Kidney (tissue), 14 donors: Measurements from ENCODE around the gene ATP1B1. TPM values are rescaled to one million over a fixed set of nuclear protein-coding genes. Genes with fewer than 3 reads are reported as not detected.
"Not testable (repeated sequence)": the region's sequence is repeated elsewhere in the genome, so short reads cannot be mapped to it uniquely, and the experiment has no call there.

Experiments
- DNase-seq, 5 donors: peaks; one replicate each; pipeline ENCODE4 v3.0.0-alpha.2; 2013 to 2020
- FAIRE-seq: peaks from 2 replicates; lab custom pipeline; 2012; peaks lifted over from hg19 to GRCh38; lab: Jason Lieb, UNC
- H3K27ac ChIP-seq, 2 donors: one replicate each; pipeline ENCODE4 v1.7.0; 2013; ENCODE audit warnings: low read depth in 2 of 2, low read length in 2 of 2, inconsistent platforms in 1 of 2
- H3K27me3 ChIP-seq: one replicate; pipeline ENCODE4 v1.7.1; 2013; ENCODE audit warnings: low read length, inconsistent platforms; ENCODE audit not compliant: control insufficient read depth, insufficient read depth
- H3K36me3 ChIP-seq, 3 donors: one replicate each; pipeline versions ENCODE4 v1.7.0 to v1.7.1; 2013; ENCODE audit warnings: low read length in 3 of 3, control low read depth in 1 of 3, inconsistent platforms in 1 of 3; ENCODE audit not compliant: insufficient read depth in 3 of 3, control insufficient read depth in 2 of 3
- H3K4me1 ChIP-seq, 3 donors: one replicate each; pipeline versions ENCODE4 v1.7.0 to v1.7.1; 2013; ENCODE audit warnings: low read length in 3 of 3, inconsistent platforms in 1 of 3, low read depth in 1 of 3; ENCODE audit not compliant: control insufficient read depth in 2 of 3, insufficient read depth in 2 of 3
- H3K4me3 ChIP-seq, 3 donors: one replicate each; pipeline versions ENCODE4 v1.7.0 to v1.8.1; 2013; ENCODE audit warnings: low read length in 3 of 3, control low read depth in 1 of 3, inconsistent platforms in 1 of 3
- H3K9ac ChIP-seq, 3 donors: one replicate each; pipeline versions ENCODE4 v1.7.0 to v1.7.1; 2013; ENCODE audit warnings: low read length in 3 of 3, control low read depth in 1 of 3, inconsistent platforms in 1 of 3
- H3K9me3 ChIP-seq, 3 donors: one replicate each; pipeline versions ENCODE4 v1.7.0 to v1.7.1; 2013; ENCODE audit warnings: low read length in 3 of 3, control low read depth in 1 of 3, inconsistent platforms in 1 of 3; ENCODE audit not compliant: control insufficient read depth in 2 of 3, insufficient read depth in 1 of 3
- intact Hi-C: fragments of 100-400 bp; cut with DNase I; formaldehyde crosslinking; loops from one replicate; pipeline ENCODE4 v1.11.1; 2022
- polyA plus RNA-seq: library from polyadenylated mRNA; stranded (reverse); fragments of 350-450 nt; fragmentation: Illumina TruSeq; extraction: RNeasy Lipid Tissue Mini Kit (QIAGEN cat#74804); gene quantifications from one replicate; pipeline ENCODE4 v1.2.3, GENCODE V29; 2014; ENCODE audit warnings: low read depth, low replicate concordance; ENCODE audit not compliant: insufficient read depth
- total RNA-seq: library from RNA; stranded (reverse); fragmentation: NEBNext Ultra II Directional; extraction: Animal tissue kit (Norgen Biotek cat#: 25700); gene quantifications from one replicate; pipeline ENCODE4 v1.2.1, GENCODE V29; 2021
- TF ChIP-seq, protein P1 (sequence below): IDR thresholded peaks from 3 replicates; pipeline ENCODE4 v1.5.1; 2012; ENCODE audit warnings: mild to moderate bottlenecking, moderate library complexity, borderline replicate concordance; ENCODE audit not compliant: insufficient read depth; ENCODE audit errors: extremely low read depth
- donor health status: control.
- donor health status: control.
- donor health status: control.
- donor health status: control.
- donor health status: control.
- donor health status: DM: yes; HTN: yes; CAD: no.
- donor health status: Normal renal cell carcinoma (clear cell type).

ATP1B1 gene
- total and polyA plus RNA-seq, 2 donors from 2014 or later = 686 to 1,441 TPM

- peak in 3 of 5 donors; percentile 48 to 78 (median 75) for DNase-seq
- TF ChIP-seq, protein P1, sequence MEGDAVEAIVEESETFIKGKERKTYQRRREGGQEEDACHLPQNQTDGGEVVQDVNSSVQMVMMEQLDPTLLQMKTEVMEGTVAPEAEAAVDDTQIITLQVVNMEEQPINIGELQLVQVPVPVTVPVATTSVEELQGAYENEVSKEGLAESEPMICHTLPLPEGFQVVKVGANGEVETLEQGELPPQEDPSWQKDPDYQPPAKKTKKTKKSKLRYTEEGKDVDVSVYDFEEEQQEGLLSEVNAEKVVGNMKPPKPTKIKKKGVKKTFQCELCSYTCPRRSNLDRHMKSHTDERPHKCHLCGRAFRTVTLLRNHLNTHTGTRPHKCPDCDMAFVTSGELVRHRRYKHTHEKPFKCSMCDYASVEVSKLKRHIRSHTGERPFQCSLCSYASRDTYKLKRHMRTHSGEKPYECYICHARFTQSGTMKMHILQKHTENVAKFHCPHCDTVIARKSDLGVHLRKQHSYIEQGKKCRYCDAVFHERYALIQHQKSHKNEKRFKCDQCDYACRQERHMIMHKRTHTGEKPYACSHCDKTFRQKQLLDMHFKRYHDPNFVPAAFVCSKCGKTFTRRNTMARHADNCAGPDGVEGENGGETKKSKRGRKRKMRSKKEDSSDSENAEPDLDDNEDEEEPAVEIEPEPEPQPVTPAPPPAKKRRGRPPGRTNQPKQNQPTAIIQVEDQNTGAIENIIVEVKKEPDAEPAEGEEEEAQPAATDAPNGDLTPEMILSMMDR = no peak
- Histone ChIP-seq H3K4me1 (peaks cover 0 to 27% (median 26%) of the 10 kb centered on the region in 3 donors), H3K36me3 (peaks cover 7 to 83% (median 43%) of the 10 kb centered on the region in 3 donors), H3K27ac (no peak overlapping the region), H3K4me3 (peak overlapping the region in 2 of 3 donors; percentile 10 to 23), H3K9me3 (no peaks in the 10 kb centered on the region), H3K27me3 (no peaks in the 10 kb centered on the region), H3K9ac (peak overlapping the region in 1 of 3 donors; percentile 5)
- FAIRE-seq = no peak
- intact Hi-C loops = no loop called here
Measured at GRCh38 chr1:169124459-169124858, 18.0 kb downstream of the ATP1B1 start.

DNA sequence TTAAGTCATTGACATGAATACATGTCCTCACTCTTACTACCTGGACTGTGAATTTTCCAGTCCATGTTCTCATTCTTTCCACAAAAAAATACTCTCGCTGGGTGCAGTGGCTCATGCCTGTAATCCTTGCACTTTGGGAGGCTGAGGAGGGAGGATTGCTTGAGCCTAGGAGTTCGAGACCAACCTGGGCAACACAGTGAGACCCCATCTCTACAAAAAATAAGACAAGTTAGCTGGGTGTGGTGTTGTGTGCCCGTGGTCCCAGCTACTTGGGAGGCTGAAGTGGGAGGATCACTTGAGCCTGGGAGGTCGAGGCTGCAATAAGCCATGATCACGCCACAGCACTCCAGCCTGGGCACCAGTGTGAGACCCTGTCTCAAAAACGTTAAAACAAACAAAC lies 19.1 kb downstream of the ATP1B1 start:
- Histone ChIP-seq H3K4me3 (peak overlapping the region in 1 of 3 donors; percentile 23), H3K4me1 (peaks cover 0 to 29% (median 24%) of the 10 kb centered on the region in 3 donors), H3K36me3 (peaks cover 7 to 80% (median 34%) of the 10 kb centered on the region in 3 donors), H3K9ac (peak overlapping the region in 1 of 3 donors; percentile 5)
- H3K27ac ChIP-seq, H3K27me3 ChIP-seq, intact Hi-C loops, FAIRE-seq, DNase-seq, H3K9me3 ChIP-seq: not testable (repeated sequence)

- Histone ChIP-seq H3K4me3 (peak overlapping the region in 1 of 3 donors; percentile 6), H3K4me1 (peaks cover 0 to 29% (median 23%) of the 10 kb centered on the region in 3 donors), H3K9ac (no peak overlapping the region), H3K9me3 (no peaks in the 10 kb centered on the region), H3K27me3 (no peaks in the 10 kb centered on the region), H3K36me3 (peaks cover 7 to 85% (median 39%) of the 10 kb centered on the region in 3 donors), H3K27ac (peak overlapping the region in 1 of 2 donors; percentile 58)
- intact Hi-C loops = no loop called here
- DNase-seq (no peak), FAIRE-seq (no peak)
- TF ChIP-seq, protein P1 = no peak
Measured at GRCh38 chr1:169126335-169126734, 19.8 kb downstream of the ATP1B1 start.

DNA sequence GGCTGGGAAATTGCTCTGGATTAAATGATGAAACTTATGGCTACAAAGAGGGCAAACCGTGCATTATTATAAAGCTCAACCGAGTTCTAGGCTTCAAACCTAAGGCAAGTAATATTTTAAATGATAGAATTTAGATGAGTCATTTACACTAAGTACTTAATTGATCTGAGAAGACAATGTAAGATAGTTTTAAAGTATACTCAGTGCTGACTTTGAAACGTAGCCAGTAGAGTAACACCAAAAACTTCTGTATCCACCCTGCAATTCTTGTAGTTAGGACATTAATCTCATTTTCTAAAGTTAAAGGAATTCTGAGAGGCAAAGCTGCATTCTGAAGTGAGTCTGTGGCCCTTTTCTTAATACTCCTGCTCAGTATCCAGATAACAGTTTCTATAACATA lies 20.8 kb downstream of the ATP1B1 start:
- FAIRE-seq (no peak), DNase-seq (no peak)
- H3K4me3 ChIP-seq = no peak overlapping the region
- no peaks in the 10 kb centered on the region for H3K9me3 ChIP-seq
- no peak overlapping the region for H3K27ac ChIP-seq
- peaks cover 7 to 81% (median 34%) of the 10 kb centered on the region in 3 donors for H3K36me3 ChIP-seq
- intact Hi-C loops = no loop called here
- peaks cover 0 to 29% (median 18%) of the 10 kb centered on the region in 3 donors for H3K4me1 ChIP-seq
- no peaks in the 10 kb centered on the region for H3K27me3 ChIP-seq
- TF ChIP-seq, protein P1 = no peak
- H3K9ac ChIP-seq = no peak overlapping the region
